Smooth muscle cell (in vitro differentiated cells): ENCODE data around the gene RGS9. TPM values are rescaled to one million over a fixed set of nuclear protein-coding genes. Genes with fewer than 3 reads are reported as not detected.
A peak's percentile ranks its signal among the peaks of the same experiment; 100 is the strongest.

Experiments used
- DNase-seq: peaks from one replicate; lab custom pipeline; 2025; ENCODE audit not compliant: unreplicated experiment; lab: John Stamatoyannopoulos, UW
- H2AFZ ChIP-seq: fragments of 200-600 bp; sonication (generic); 2 replicates; pipeline ENCODE4 v1.6.0; 2016; ENCODE audit warnings: antibody characterized with exemption, low read depth, mild to moderate bottlenecking
- H3F3A ChIP-seq: fragments of 200-600 bp; sonication (generic); 2 replicates; pipeline ENCODE4 v1.6.0; 2017; ENCODE audit warnings: antibody characterized with exemption, low read depth
- H3K27ac ChIP-seq: fragments of 200-600 bp; sonication (generic); 2 replicates; pipeline ENCODE4 v1.5.1; 2016; ENCODE audit warnings: low read depth, mild to moderate bottlenecking
- H3K27me3 ChIP-seq: fragments of 200-600 bp; sonication (generic); 2 replicates; pipeline ENCODE4 v1.6.1; 2016; ENCODE audit warnings: low read depth, mild to moderate bottlenecking
- H3K36me3 ChIP-seq: fragments of 200-600 bp; sonication (generic); 2 replicates; pipeline ENCODE4 v1.5.1; 2016; ENCODE audit warnings: low read depth
- H3K4me1 ChIP-seq: fragments of 200-600 bp; sonication (generic); 2 replicates; pipeline ENCODE4 v1.5.1; 2016; ENCODE audit warnings: low read depth
- H3K4me2 ChIP-seq: fragments of 200-600 bp; sonication (generic); 2 replicates; pipeline ENCODE4 v1.6.0; 2016; ENCODE audit warnings: mild to moderate bottlenecking
- H3K4me3 ChIP-seq: fragments of 200-600 bp; sonication (generic); 2 replicates; pipeline ENCODE4 v1.5.1; 2016; ENCODE audit warnings: mild to moderate bottlenecking
- H3K79me2 ChIP-seq: fragments of 200-600 bp; sonication (generic); 2 replicates; pipeline ENCODE4 v1.6.0; 2016; ENCODE audit warnings: low read depth, mild to moderate bottlenecking
- H3K9ac ChIP-seq: fragments of 200-600 bp; sonication (generic); 2 replicates; pipeline ENCODE4 v1.6.0; 2016; ENCODE audit warnings: low read depth
- H3K9me3 ChIP-seq: fragments of 200-600 bp; sonication (generic); replicated peaks from 2 replicates; pipeline ENCODE4 v1.5.1; 2016; ENCODE audit warnings: low read depth
- H4K20me1 ChIP-seq: fragments of 200-600 bp; sonication (generic); 2 replicates; pipeline ENCODE4 v1.6.0; 2016; ENCODE audit warnings: low read depth
- WGBS: methylation state at CpG from one replicate; pipeline ENCODE4 v1.1.7; 2016; ENCODE audit warnings: low lambda C conversion rate; 5-methylcytosine and 5-hydroxymethylcytosine counted together
- polyA plus RNA-seq: library from polyadenylated mRNA; unstranded; fragments of >200 nt; fragmentation: Nextera tagmentation; extraction: Ambion mirVana; gene quantifications from 2 replicates; pipeline ENCODE4 v1.2.1, GENCODE V29; 2016
- total RNA-seq: library from RNA; depleted of rRNA; stranded (reverse); fragments of >200 nt; gene quantifications from 2 replicates; pipeline ENCODE4 v1.2.3, GENCODE V29; 2014
- TF ChIP-seq, protein P1 (sequence below): fragments of 200-600 bp; sonication (generic); IDR thresholded peaks from 2 replicates; pipeline ENCODE4 v1.5.1; 2017; ENCODE audit warnings: borderline replicate concordance, mild to moderate bottlenecking, antibody characterized with exemption; ENCODE audit not compliant: insufficient read depth, poor library complexity, severe bottlenecking

RGS9 gene
- total and polyA plus RNA-seq, 2 experiments from 2014 or later, result 16.3 to 18.8 TPM

DNA sequence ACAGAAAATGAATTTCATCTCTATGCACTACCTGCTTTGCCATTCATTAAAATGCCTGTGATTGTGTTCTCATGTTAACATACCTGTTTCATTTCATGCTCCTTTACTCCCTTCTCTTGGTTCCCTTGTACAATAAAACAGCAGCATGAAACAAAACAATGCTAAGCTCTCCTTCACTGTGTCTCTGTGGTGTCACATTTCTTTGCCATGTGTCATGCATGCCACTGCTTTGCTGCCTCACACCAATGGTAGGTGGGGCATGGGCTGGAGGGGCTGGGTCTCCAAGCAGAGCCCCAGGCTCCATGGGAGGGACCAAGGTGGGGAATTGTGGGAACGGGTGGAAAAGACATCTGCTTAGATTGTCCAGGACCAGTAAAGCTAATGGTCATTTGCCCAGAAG, 83.6 kb downstream of the RGS9 start:
- no peak for DNase-seq
- no peaks in the 10 kb centered on the region for H3K36me3 ChIP-seq
- TF ChIP-seq, protein P1, sequence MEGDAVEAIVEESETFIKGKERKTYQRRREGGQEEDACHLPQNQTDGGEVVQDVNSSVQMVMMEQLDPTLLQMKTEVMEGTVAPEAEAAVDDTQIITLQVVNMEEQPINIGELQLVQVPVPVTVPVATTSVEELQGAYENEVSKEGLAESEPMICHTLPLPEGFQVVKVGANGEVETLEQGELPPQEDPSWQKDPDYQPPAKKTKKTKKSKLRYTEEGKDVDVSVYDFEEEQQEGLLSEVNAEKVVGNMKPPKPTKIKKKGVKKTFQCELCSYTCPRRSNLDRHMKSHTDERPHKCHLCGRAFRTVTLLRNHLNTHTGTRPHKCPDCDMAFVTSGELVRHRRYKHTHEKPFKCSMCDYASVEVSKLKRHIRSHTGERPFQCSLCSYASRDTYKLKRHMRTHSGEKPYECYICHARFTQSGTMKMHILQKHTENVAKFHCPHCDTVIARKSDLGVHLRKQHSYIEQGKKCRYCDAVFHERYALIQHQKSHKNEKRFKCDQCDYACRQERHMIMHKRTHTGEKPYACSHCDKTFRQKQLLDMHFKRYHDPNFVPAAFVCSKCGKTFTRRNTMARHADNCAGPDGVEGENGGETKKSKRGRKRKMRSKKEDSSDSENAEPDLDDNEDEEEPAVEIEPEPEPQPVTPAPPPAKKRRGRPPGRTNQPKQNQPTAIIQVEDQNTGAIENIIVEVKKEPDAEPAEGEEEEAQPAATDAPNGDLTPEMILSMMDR, result no peak
- no peak overlapping the region for H2AFZ ChIP-seq
- H3K9ac ChIP-seq, result no peak overlapping the region
- peaks cover 5% of the 10 kb centered on the region for H3F3A ChIP-seq
- no peaks in the 10 kb centered on the region for H4K20me1 ChIP-seq
- no peaks in the 10 kb centered on the region for H3K9me3 ChIP-seq
- H3K4me2 ChIP-seq, result peak overlapping the region; percentile 24
- 71% methylated on average over 1 of the region's 1 CpG for WGBS
- no peaks in the 10 kb centered on the region for H3K27me3 ChIP-seq
- H3K27ac ChIP-seq, result no peak overlapping the region
- no peaks in the 10 kb centered on the region for H3K79me2 ChIP-seq
- H3K4me1 ChIP-seq, result no peaks in the 10 kb centered on the region
- no peak overlapping the region for H3K4me3 ChIP-seq

DNA sequence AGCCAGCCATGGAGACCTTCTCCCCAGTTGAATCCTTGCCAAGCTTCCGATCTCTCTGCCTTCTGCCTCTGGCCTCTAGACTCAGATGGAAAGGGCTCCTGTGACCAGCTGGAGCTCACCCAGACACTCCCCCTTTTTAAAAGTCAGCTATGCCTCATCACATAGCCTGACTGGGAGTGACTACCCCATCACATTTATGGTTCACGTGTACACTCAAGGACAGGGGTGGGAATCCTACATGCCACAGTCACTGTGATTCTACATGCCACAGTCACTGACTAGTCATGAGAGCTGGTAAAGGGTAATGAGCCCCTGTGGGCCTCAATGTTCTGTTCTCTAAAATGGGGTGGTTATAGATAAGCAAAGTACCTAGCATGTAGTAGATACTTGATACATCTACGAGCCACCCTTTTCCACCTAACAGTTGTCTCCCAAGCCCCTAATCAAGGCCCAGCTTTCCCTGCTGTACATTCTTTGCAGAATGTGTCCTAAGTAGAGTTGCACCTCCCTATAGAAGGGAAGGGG, 85.1 kb downstream of the RGS9 start:
- Histone ChIP-seq H3K27ac (no peak overlapping the region), H3K4me3 (no peak overlapping the region), H4K20me1 (no peaks in the 10 kb centered on the region), H3K27me3 (no peaks in the 10 kb centered on the region), H3K4me1 (no peaks in the 10 kb centered on the region), H3K36me3 (no peaks in the 10 kb centered on the region), H3K79me2 (no peaks in the 10 kb centered on the region), H3K4me2 (no peak overlapping the region), H2AFZ (no peak overlapping the region), H3K9ac (no peak overlapping the region), H3F3A (peaks cover 5% of the 10 kb centered on the region), H3K9me3 (no peaks in the 10 kb centered on the region)
- TF ChIP-seq, protein P1, result no peak
- WGBS, result 82% methylated on average over 3 of the region's 3 CpGs
- DNase-seq, result no peak

DNA sequence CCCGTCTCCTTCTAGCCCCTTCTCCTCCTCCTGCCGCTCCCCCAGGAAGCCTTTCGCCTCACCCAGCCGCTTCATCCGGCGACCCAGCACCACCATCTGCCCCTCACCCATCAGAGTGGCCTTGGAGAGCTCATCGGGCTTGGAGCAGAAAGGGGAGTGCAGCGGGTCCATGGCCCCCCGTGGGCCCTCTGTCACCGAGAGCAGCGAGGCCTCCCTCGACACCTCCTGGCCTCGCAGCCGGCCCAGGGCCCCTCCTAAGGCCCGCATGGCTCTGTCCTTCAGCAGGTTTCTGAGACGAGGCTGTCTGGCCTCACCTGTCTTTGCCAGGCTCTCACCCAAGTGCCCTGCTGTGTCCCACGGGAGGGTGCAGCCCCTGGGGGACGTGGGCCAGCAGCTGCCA, 87.9 kb downstream of the RGS9 start:
- Histone ChIP-seq H3K27me3 (no peaks in the 10 kb centered on the region), H3F3A (peaks cover 6% of the 10 kb centered on the region), H4K20me1 (no peaks in the 10 kb centered on the region), H2AFZ (no peak overlapping the region), H3K9me3 (no peaks in the 10 kb centered on the region), H3K27ac (no peak overlapping the region), H3K4me3 (no peak overlapping the region), H3K4me1 (no peaks in the 10 kb centered on the region), H3K36me3 (no peaks in the 10 kb centered on the region), H3K9ac (no peak overlapping the region), H3K4me2 (no peak overlapping the region), H3K79me2 (no peaks in the 10 kb centered on the region)
- 95% methylated on average over 18 of the region's 18 CpGs for WGBS
- DNase-seq, result no peak
- TF ChIP-seq, protein P1, result no peak

DNA sequence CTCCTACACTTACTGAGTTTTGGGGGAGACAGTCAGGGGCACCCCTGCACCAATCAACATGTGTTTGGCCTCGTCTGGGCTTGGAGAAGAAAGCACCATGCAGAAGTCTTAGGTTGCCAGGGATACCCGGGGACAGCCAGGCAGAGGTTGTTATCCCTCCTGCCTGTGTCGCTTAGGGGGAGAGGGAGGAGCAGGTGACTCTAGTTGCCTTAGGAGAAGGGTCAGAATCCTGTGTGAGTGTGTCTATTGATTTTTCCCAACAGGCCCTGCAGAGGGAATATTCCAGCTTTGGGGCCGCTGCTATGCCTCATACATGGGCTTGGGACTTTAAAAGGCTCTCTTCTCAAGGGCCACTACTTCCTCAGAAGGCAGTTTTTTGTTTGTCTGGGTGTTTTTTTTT, 89.1 kb downstream of the RGS9 start:
- no peaks in the 10 kb centered on the region for H3K27me3 ChIP-seq
- no peaks in the 10 kb centered on the region for H3K4me1 ChIP-seq
- TF ChIP-seq, protein P1, result no peak
- peaks cover 6% of the 10 kb centered on the region for H3F3A ChIP-seq
- 91% methylated on average over 4 of the region's 4 CpGs for WGBS
- no peak for DNase-seq
- H3K9ac ChIP-seq, result no peak overlapping the region
- H3K4me3 ChIP-seq, result no peak overlapping the region
- H3K4me2 ChIP-seq, result no peak overlapping the region
- H3K79me2 ChIP-seq, result no peaks in the 10 kb centered on the region
- no peaks in the 10 kb centered on the region for H3K36me3 ChIP-seq
- H4K20me1 ChIP-seq, result no peaks in the 10 kb centered on the region
- no peaks in the 10 kb centered on the region for H3K9me3 ChIP-seq
- H3K27ac ChIP-seq, result no peak overlapping the region
- no peak overlapping the region for H2AFZ ChIP-seq
